ENCODE measurements around the gene DEPDC4. TPM values are rescaled to one million over a fixed set of nuclear protein-coding genes. Genes with fewer than 3 reads are reported as not detected.

The DEPDC4 gene
- total and polyA plus RNA-seq, 2 of the 4 experiments (the other 2 are of a cell fraction): 0.72 to 0.79 TPM

DNA sequence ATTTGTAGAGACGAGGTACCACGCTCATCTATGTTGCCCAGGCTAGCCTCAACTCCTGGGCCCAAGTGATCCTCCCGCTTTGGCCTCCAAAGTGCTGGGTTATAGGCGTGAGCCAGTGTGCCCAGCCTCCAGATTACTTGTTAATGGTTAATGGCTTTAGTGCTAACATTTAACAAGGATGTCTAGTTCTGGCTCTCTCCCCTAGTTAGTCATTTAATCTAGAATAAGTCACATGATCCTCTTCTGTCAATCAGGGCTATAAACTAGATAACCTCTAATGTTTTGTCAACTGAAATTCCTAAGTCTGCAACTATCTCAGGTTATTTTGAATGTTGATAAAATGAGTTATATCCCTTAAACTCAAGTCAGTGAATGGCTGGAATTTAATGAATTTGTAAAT lies 50.5 kb downstream of the DEPDC4 start:
- H3K18ac ChIP-seq (ENCODE audit: low read depth, low read length): no peak overlapping the region
- TF ChIP-seq USF2 (IDR thresholded peaks at IDR 0.05; ENCODE audit: low read depth, low read length) (no peak), NFE2L2 (IDR thresholded peaks at IDR 0.05; ENCODE audit: low read depth, low read length) (no peak), RFX5 (IDR thresholded peaks at IDR 0.05; ENCODE audit: low read depth, low read length) (no peak), ELK1 (IDR thresholded peaks at IDR 0.05; ENCODE audit: borderline replicate concordance, low read depth, low read length) (no peak), RAD21 (IDR thresholded peaks at IDR 0.05; ENCODE audit: low read length) (no peak), FOS (IDR thresholded peaks at IDR 0.05; ENCODE audit: low read depth, low read length) (no peak), MAFK (IDR thresholded peaks at IDR 0.05; ENCODE audit: low read depth, low read length) (no peak), RCOR1 (IDR thresholded peaks at IDR 0.05; ENCODE audit: insufficient replicate concordance, low read length) (no peak), CEBPB (IDR thresholded peaks at IDR 0.05; ENCODE audit: low read depth, low read length) (no peak), CTCF (conservative IDR thresholded peaks at IDR 0.05; ENCODE audit: low read depth, low read length) (no peak), CHD1 (IDR thresholded peaks at IDR 0.05; ENCODE audit: low read depth, low read length) (no peak), POLR2A (IDR thresholded peaks at IDR 0.05; ENCODE audit: low read depth, low read length) (no peak), SMC3 (IDR thresholded peaks at IDR 0.05; ENCODE audit: low read depth, low read length) (no peak)
- H3K27ac ChIP-seq (ENCODE audit: insufficient read depth, low read length): no peak overlapping the region
- H2BK5ac ChIP-seq (ENCODE audit: low read depth, low read length, poor library complexity, severe bottlenecking): no peak overlapping the region
- ATAC-seq (ENCODE audit: low read depth) (no peak), DNase-seq (no peak)
- no peaks in the 10 kb centered on the region for H3K79me1 ChIP-seq (ENCODE audit: low read depth in 1 of 2, low read length in 2 of 2)
- H3K36me3 ChIP-seq (ENCODE audit: control insufficient read depth, insufficient read depth, low read length): peaks cover 16% of the 10 kb centered on the region
- no CpG with 5 or more reads among the region's 4 CpGs for whole genome bisulfite sequencing, 2 experiments (ENCODE audit: extremely low coverage in 2 of 2, insufficient read length in 1 of 2)
- no peak overlapping the region for H3K23ac ChIP-seq (ENCODE audit: low read depth, low read length)
- no peak overlapping the region for H4K91ac ChIP-seq (ENCODE audit: insufficient read depth, low read depth, low read length)
- dilution Hi-C loops (cut with HindIII; ENCODE audit: low sequenced_read_pairs, unreplicated experiment) (no loop called here), in situ Hi-C loops (cut with MboI; ENCODE audit: low sequenced_read_pairs) (no loop called here), intact Hi-C loops (cut with micrococcal nuclease) (loop anchor here (5.0 kb wide), 1 partner anchor 159 kb away; no protein-coding TSS in a partner anchor)
- H4K20me1 ChIP-seq (ENCODE audit: insufficient read depth, low read length): no peaks in the 10 kb centered on the region
- H3K4me3 ChIP-seq (ENCODE audit: insufficient read depth, low read depth, low read length): no peak overlapping the region
- H2AK5ac ChIP-seq (ENCODE audit: low read depth, low read length): no peak overlapping the region
- H3K9ac ChIP-seq (ENCODE audit: low read depth, low read length): no peak overlapping the region
- H3K56ac ChIP-seq (ENCODE audit: extremely low read depth, insufficient read depth, low read length): no peak overlapping the region
- no peak overlapping the region for H4K5ac ChIP-seq (ENCODE audit: low read depth, low read length)
- no peak overlapping the region for H2AK9ac ChIP-seq (replicated peaks; ENCODE audit: low read depth, low read length, poor library complexity)
- H3K4me1 ChIP-seq (ENCODE audit: control insufficient read depth, insufficient read depth, low read length): no peaks in the 10 kb centered on the region
- no peak overlapping the region for H4K8ac ChIP-seq (ENCODE audit: low read depth in 2 of 2, low read length in 2 of 2)
- H3K9me3 ChIP-seq (ENCODE audit: control insufficient read depth, insufficient read depth, low read length): no peaks in the 10 kb centered on the region
- H3K27me3 ChIP-seq (ENCODE audit: control insufficient read depth, insufficient read depth, low read length): no peaks in the 10 kb centered on the region
- CTCF ChIA-PET: no interaction called here
- BruUV-seq (replicated peaks): no TSS peak
- H2BK15ac ChIP-seq (ENCODE audit: low read depth, low read length): no peak overlapping the region
- no peak overlapping the region for H3K14ac ChIP-seq (replicated peaks; ENCODE audit: low read depth, low read length)
- H2BK120ac ChIP-seq (ENCODE audit: low read depth, low read length): no peak overlapping the region
- H3K4me2 ChIP-seq (ENCODE audit: low read depth, low read length): no peak overlapping the region
- POLR2A ChIA-PET (ENCODE audit: unreplicated experiment): no interaction called here
- H3K4ac ChIP-seq (ENCODE audit: low read depth, low read length): no peak overlapping the region
- peaks cover 4% of the 10 kb centered on the region; the same call in 1 of the 2 replicates for H3K9me1 ChIP-seq (ENCODE audit: insufficient read depth, low read length)
- no peak overlapping the region for H2BK20ac ChIP-seq (ENCODE audit: low read depth, low read length)
- H2AFZ ChIP-seq (replicated peaks; ENCODE audit: low read length, poor library complexity): no peak overlapping the region

All from IMR-90 (cell line).